Measurements from ENCODE around the gene PDZRN3. TPM values are rescaled to one million over a fixed set of nuclear protein-coding genes. Genes with fewer than 3 reads are reported as not detected.

Gene PDZRN3
- total RNA-seq, 1 experiment from 2014 or later, result not detected

- H3K4me3 ChIP-seq (ENCODE audit: low read depth in 2 of 2, low read length in 2 of 2), result no peak overlapping the region
- no peak for DNase-seq (ENCODE audit: low read depth, low spot score)
- intact Hi-C loops (cut with micrococcal nuclease; ENCODE audit: unreplicated experiment), result no loop called here
- H3K27ac ChIP-seq (ENCODE audit: low read length), result no peak overlapping the region
- H3K4me1 ChIP-seq (ENCODE audit: control insufficient read depth, insufficient read depth, low read length), result no peaks in the 10 kb centered on the region
- in situ Hi-C loops (cut with HindIII; ENCODE audit: low pct_unique_long_range_greater_than_20kb, low sequenced_read_pairs), result no loop called here
- no TSS peak for BruUV-seq (replicated peaks)
- ChIA-PET POLR2A (no interaction called here), CTCF (no interaction called here)
- H3K27me3 ChIP-seq (ENCODE audit: control insufficient read depth, insufficient read depth, low read length), result no peaks in the 10 kb centered on the region; the same call in 1 of the 2 replicates
- no peaks in the 10 kb centered on the region for H3K36me3 ChIP-seq (ENCODE audit: control insufficient read depth, insufficient read depth, low read length)
- no peak for ATAC-seq
- no peaks in the 10 kb centered on the region for H3K9me3 ChIP-seq (ENCODE audit: control insufficient read depth, insufficient read depth, low read depth, low read length)
- TF ChIP-seq REST (IDR thresholded peaks at IDR 0.05; ENCODE audit: insufficient read depth in 1 of 2, low read depth in 2 of 2, low read length in 1 of 2) (no peak), TCF7L2 (IDR thresholded peaks at IDR 0.05; ENCODE audit: low read depth, low read length) (no peak), POLR2AphosphoS5 (IDR thresholded peaks at IDR 0.05; ENCODE audit: low read depth, low read length) (no peak), SIN3A (IDR thresholded peaks at IDR 0.05; ENCODE audit: borderline replicate concordance, insufficient read depth, low read depth, low read length) (no peak)
Measured at GRCh38 chr3:73561494-73561893, 63.2 kb downstream of the PDZRN3 start.

- no peaks in the 10 kb centered on the region for H3K36me3 ChIP-seq (ENCODE audit: control insufficient read depth, insufficient read depth, low read length)
- H3K9me3 ChIP-seq (ENCODE audit: control insufficient read depth, insufficient read depth, low read depth, low read length), result no peaks in the 10 kb centered on the region
- ChIA-PET CTCF (no interaction called here), POLR2A (no interaction called here)
- DNase-seq (ENCODE audit: low read depth, low spot score) (no peak), ATAC-seq (no peak)
- no peak overlapping the region for H3K27ac ChIP-seq (ENCODE audit: low read length)
- in situ Hi-C loops (cut with HindIII; ENCODE audit: low pct_unique_long_range_greater_than_20kb, low sequenced_read_pairs) (no loop called here), intact Hi-C loops (cut with micrococcal nuclease; ENCODE audit: unreplicated experiment) (no loop called here)
- BruUV-seq (replicated peaks), result no TSS peak
- no peaks in the 10 kb centered on the region for H3K4me1 ChIP-seq (ENCODE audit: control insufficient read depth, insufficient read depth, low read length)
- H3K27me3 ChIP-seq (ENCODE audit: control insufficient read depth, insufficient read depth, low read length), result no peaks in the 10 kb centered on the region; the same call in 1 of the 2 replicates
- TF ChIP-seq POLR2AphosphoS5 (IDR thresholded peaks at IDR 0.05; ENCODE audit: low read depth, low read length) (no peak), TCF7L2 (IDR thresholded peaks at IDR 0.05; ENCODE audit: low read depth, low read length) (no peak), CTCF (IDR thresholded peaks at IDR 0.05) (no peak), SIN3A (IDR thresholded peaks at IDR 0.05; ENCODE audit: borderline replicate concordance, insufficient read depth, low read depth, low read length) (no peak), REST (IDR thresholded peaks at IDR 0.05; ENCODE audit: insufficient read depth in 1 of 2, low read depth in 2 of 2, low read length in 1 of 2) (no peak)
- H3K4me3 ChIP-seq (ENCODE audit: low read depth in 2 of 2, low read length in 2 of 2), result no peak overlapping the region
Measured at GRCh38 chr3:73559749-73560148, 65.0 kb downstream of the PDZRN3 start.
